HG03521 (cell line): ENCODE measurements around the gene KCNT1.

ENCODE experiments used
- ATAC-seq: cut with Tn5 transposase; IDR thresholded peaks from one replicate; pipeline ENCODE4 v1.9.1; 2021; ENCODE audit warnings: mild to moderate bottlenecking, moderate library complexity; ENCODE audit not compliant: unreplicated experiment

The KCNT1 gene

GRCh38 chr9:135794057-135794335 is 92.0 kb downstream of the KCNT1 start:
- no peak for ATAC-seq

- no peak for ATAC-seq
Measured at GRCh38 chr9:135794361-135794885, 92.4 kb downstream of the KCNT1 start.

GRCh38 chr9:135795391-135795790 is 93.4 kb downstream of the KCNT1 start:
- no peak for ATAC-seq

- ATAC-seq, result no peak
Measured at GRCh38 chr9:135796784-135797485, 95.0 kb downstream of the KCNT1 start.

- no peak for ATAC-seq
Measured at GRCh38 chr9:135797507-135798262, 95.7 kb downstream of the KCNT1 start.

- no peak for ATAC-seq
Measured at GRCh38 chr9:135798263-135798585, 96.2 kb downstream of the KCNT1 start.

- no peak for ATAC-seq
Measured at GRCh38 chr9:135799261-135799660, 97.3 kb downstream of the KCNT1 start.

- no peak for ATAC-seq
Measured at GRCh38 chr9:135801070-135801469, 99.1 kb downstream of the KCNT1 start.

GRCh38 chr9:135802876-135803419 is 101.0 kb downstream of the KCNT1 start:
- no peak for ATAC-seq

- ATAC-seq, result no peak
Measured at GRCh38 chr9:135803441-135803840, 101.5 kb downstream of the KCNT1 start.

- no peak for ATAC-seq
Measured at GRCh38 chr9:135804581-135805421, 102.8 kb downstream of the KCNT1 start.

- no peak for ATAC-seq
Measured at GRCh38 chr9:135805422-135806022, 103.5 kb downstream of the KCNT1 start.

GRCh38 chr9:135809166-135809565 is 107.2 kb downstream of the KCNT1 start:
- no peak for ATAC-seq

GRCh38 chr9:135810806-135811575 is 109.0 kb downstream of the KCNT1 start:
- ATAC-seq, result no peak

GRCh38 chr9:135811801-135812200 is 109.8 kb downstream of the KCNT1 start:
- no peak for ATAC-seq

GRCh38 chr9:135812961-135813360 is 111.0 kb downstream of the KCNT1 start:
- ATAC-seq, result no peak

- ATAC-seq, result no peak
Measured at GRCh38 chr9:135813671-135814290, 111.8 kb downstream of the KCNT1 start.

- no peak for ATAC-seq
Measured at GRCh38 chr9:135814421-135815095, 112.6 kb downstream of the KCNT1 start.

GRCh38 chr9:135815413-135815812 is 113.4 kb downstream of the KCNT1 start:
- no peak for ATAC-seq
